ENCODE measurements around the gene GALNT17. TPM values are rescaled to one million over a fixed set of nuclear protein-coding genes. Genes with fewer than 3 reads are reported as not detected.

GALNT17 gene
- total and polyA plus RNA-seq, 4 donors, result 1.3 to 22.4 (median 4.0) TPM

DNA sequence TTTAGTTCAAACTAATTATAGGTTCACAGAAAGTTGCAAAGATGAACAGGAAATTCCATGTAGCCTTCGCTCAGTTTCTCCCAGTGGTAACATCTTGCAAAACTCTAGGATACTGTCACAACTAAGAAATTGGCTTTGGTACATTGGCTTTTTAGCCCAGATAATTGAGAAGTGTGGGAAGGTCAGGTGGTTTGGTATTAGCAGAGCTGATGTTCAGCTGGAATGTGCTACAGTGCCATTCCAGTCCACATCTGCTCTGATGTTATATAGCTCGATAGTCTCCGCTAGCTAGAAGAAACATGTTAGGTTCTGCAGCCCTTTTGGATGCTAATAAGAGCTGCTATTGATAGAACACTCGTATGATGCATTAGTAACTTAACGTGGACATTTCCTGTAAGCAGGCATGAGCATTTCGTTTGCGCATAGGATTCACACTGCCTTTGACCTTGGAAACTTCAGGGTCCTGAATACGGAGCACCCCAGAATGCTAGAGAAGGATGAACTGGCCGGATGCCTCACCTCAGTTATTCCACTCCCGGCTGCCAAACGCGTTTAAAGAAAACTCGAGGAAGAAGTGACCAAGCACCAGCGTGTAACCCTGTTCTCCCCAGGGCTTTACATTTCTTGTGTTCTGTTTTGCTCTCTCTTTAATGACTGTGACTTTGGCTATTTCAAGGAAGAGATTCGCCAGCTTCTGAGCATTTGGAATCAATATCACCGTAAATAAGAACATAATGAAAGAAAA, 271.4 kb downstream of the GALNT17 start:
- intact Hi-C loops (cut with DNase I), result no loop called here
- Histone ChIP-seq H3K36me3 (ENCODE audit: control insufficient read depth in 1 of 2, insufficient read depth in 2 of 2, low read length in 1 of 2) (no peaks in the 10 kb centered on the region), H3K4me1 (ENCODE audit: control insufficient read depth in 1 of 2, insufficient read depth in 2 of 2, low read length in 2 of 2) (peaks cover 0 to 2% of the 10 kb centered on the region in 2 donors), H3K27ac (ENCODE audit: low read depth in 1 of 2, low read length in 2 of 2) (no peak overlapping the region), H3K4me3 (ENCODE audit: low read length in 2 of 2) (peak overlapping the region in 1 of 2 donors; percentile 39), H3K9me3 (ENCODE audit: control insufficient read depth, low read length) (no peaks in the 10 kb centered on the region), H3K27me3 (ENCODE audit: control insufficient read depth in 1 of 2, insufficient read depth in 2 of 2, low read length in 1 of 2) (no peaks in the 10 kb centered on the region)
- DNase-seq, result no peak
- ATAC-seq (ENCODE audit: low FRiP score), result no peak
- WGBS, 2 donors, result 14 to 22% methylated on average over 16 of the region's 16 CpGs

- H3K27ac ChIP-seq (ENCODE audit: low read depth in 1 of 2, low read length in 2 of 2), result no peak overlapping the region
- DNase-seq, result no peak
- H3K9me3 ChIP-seq (ENCODE audit: control insufficient read depth, low read length), result peaks cover 2% of the 10 kb centered on the region
- no peaks in the 10 kb centered on the region for H3K36me3 ChIP-seq (ENCODE audit: control insufficient read depth in 1 of 2, insufficient read depth in 2 of 2, low read length in 1 of 2)
- no peaks in the 10 kb centered on the region for H3K27me3 ChIP-seq (ENCODE audit: control insufficient read depth in 1 of 2, insufficient read depth in 2 of 2, low read length in 1 of 2)
- no peak overlapping the region for H3K4me3 ChIP-seq (ENCODE audit: low read length in 2 of 2)
- intact Hi-C loops (cut with DNase I), result no loop called here
- ATAC-seq (ENCODE audit: low FRiP score), result peak; percentile 26
- 97 to 100% methylated on average over 2 of the region's 2 CpGs for WGBS, 2 donors
- peaks cover 0 to 2% of the 10 kb centered on the region in 2 donors for H3K4me1 ChIP-seq (ENCODE audit: control insufficient read depth in 1 of 2, insufficient read depth in 2 of 2, low read length in 2 of 2)
These were observed 272.9 kb downstream of the GALNT17 start for GRCh38 chr7:71404726-71405345.

GRCh38 chr7:71408271-71408670, 276.3 kb downstream of the GALNT17 start:
- no peak for ATAC-seq (ENCODE audit: low FRiP score)
- DNase-seq, result no peak
- intact Hi-C loops (cut with DNase I), result no loop called here
- 83 to 87% methylated on average over 6 of the region's 6 CpGs for WGBS, 2 donors
- peaks cover 2% of the 10 kb centered on the region for H3K9me3 ChIP-seq (ENCODE audit: control insufficient read depth, low read length)
- H3K27ac ChIP-seq (ENCODE audit: low read depth in 1 of 2, low read length in 2 of 2), result no peak overlapping the region
- H3K4me3 ChIP-seq (ENCODE audit: low read length in 2 of 2), result no peak overlapping the region
- no peaks in the 10 kb centered on the region for H3K36me3 ChIP-seq (ENCODE audit: control insufficient read depth in 1 of 2, insufficient read depth in 2 of 2, low read length in 1 of 2)
- H3K27me3 ChIP-seq (ENCODE audit: control insufficient read depth in 1 of 2, insufficient read depth in 2 of 2, low read length in 1 of 2), result no peaks in the 10 kb centered on the region
- peaks cover 0 to 2% of the 10 kb centered on the region in 2 donors for H3K4me1 ChIP-seq (ENCODE audit: control insufficient read depth in 1 of 2, insufficient read depth in 2 of 2, low read length in 2 of 2)

DNA sequence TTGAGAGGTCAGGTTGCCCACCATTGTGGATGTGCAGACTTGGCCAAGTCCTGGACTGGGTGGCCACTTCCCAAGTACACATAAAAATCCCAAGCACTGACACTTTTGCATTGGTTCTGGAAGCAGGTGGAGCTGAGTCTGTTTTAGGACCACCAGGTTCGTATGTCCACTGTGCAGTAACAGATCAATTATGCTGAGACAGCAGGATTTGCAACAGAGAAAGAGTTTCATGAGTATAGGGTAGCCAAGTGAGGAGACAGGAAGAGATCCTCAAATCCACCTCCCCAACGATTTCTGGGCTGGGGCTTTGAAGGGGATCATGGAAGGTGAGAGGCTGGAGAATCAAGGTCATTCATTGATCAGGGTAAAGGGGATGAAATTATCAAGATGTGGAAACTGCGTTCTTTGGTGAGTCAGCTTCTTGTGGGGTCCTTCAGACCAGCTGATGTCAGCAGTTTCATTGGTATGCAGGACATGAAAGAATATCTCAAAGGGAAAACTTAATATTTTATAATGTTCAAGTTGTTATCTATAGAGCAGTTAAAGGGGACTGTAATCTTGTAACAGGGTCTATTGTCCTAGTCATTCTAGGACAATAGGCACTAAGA, 277.7 kb downstream of the GALNT17 start:
- no peak for ATAC-seq (ENCODE audit: low FRiP score)
- Histone ChIP-seq H3K4me1 (ENCODE audit: control insufficient read depth in 1 of 2, insufficient read depth in 2 of 2, low read length in 2 of 2) (peaks cover 0 to 2% of the 10 kb centered on the region in 2 donors), H3K9me3 (ENCODE audit: control insufficient read depth, low read length) (peaks cover 2% of the 10 kb centered on the region), H3K27me3 (ENCODE audit: control insufficient read depth in 1 of 2, insufficient read depth in 2 of 2, low read length in 1 of 2) (no peaks in the 10 kb centered on the region), H3K4me3 (ENCODE audit: low read length in 2 of 2) (no peak overlapping the region), H3K36me3 (ENCODE audit: control insufficient read depth in 1 of 2, insufficient read depth in 2 of 2, low read length in 1 of 2) (no peaks in the 10 kb centered on the region), H3K27ac (ENCODE audit: low read depth in 1 of 2, low read length in 2 of 2) (no peak overlapping the region)
- no peak for DNase-seq
- intact Hi-C loops (cut with DNase I), result no loop called here
- 79 to 88% methylated on average over 3 of the region's 3 CpGs for WGBS, 2 donors

DNA sequence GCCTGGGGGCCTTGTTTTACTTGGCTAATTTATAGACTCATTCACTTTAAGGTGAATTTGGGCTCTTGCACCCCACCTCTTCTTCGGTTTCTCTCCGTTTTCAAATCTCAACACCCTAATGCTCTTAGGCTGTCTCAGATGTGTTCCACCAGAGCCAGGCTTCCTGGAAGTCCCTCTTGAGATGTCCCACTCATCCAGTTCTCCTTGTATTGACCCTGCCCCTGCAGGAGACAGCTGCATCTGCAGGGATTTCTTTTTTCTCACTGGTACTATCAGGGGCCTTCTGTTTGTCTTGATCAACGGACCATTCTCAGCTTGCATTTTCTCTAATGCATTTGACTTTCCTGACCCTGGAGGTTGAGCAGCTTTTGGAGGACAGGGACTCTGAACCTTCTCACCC, 279.5 kb downstream of the GALNT17 start:
- Histone ChIP-seq H3K27me3 (ENCODE audit: control insufficient read depth in 1 of 2, insufficient read depth in 2 of 2, low read length in 1 of 2) (no peaks in the 10 kb centered on the region), H3K27ac (ENCODE audit: low read depth in 1 of 2, low read length in 2 of 2) (no peak overlapping the region), H3K36me3 (ENCODE audit: control insufficient read depth in 1 of 2, insufficient read depth in 2 of 2, low read length in 1 of 2) (no peaks in the 10 kb centered on the region), H3K4me1 (ENCODE audit: control insufficient read depth in 1 of 2, insufficient read depth in 2 of 2, low read length in 2 of 2) (no peaks in the 10 kb centered on the region), H3K4me3 (ENCODE audit: low read length in 2 of 2) (no peak overlapping the region), H3K9me3 (ENCODE audit: control insufficient read depth, low read length) (peaks cover 2% of the 10 kb centered on the region)
- ATAC-seq (ENCODE audit: low FRiP score) (no peak), DNase-seq (no peak)
- intact Hi-C loops (cut with DNase I), result no loop called here
- 91 to 98% methylated on average over 3 of the region's 3 CpGs for WGBS, 2 donors

DNA sequence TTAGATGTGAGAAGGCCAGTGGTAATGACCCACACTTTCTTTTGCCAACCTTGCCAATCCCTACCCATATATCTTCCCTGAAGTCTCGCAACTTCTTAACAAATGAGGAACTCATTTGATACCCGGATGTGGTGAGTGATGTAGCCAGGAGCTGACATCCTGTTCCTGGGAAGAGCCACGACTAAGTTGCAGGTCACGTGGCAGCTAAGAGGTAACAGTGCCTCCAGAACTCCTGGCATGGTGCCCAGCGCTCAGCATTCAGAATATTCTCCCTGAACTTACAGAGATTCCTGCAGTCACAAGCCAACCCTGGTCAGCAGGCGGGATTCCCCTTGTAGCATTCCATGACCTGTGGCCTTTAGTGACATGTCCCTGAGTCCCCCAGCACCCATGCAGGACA, 282.5 kb downstream of the GALNT17 start:
- no peaks in the 10 kb centered on the region for H3K27me3 ChIP-seq (ENCODE audit: control insufficient read depth in 1 of 2, insufficient read depth in 2 of 2, low read length in 1 of 2)
- no peak for ATAC-seq (ENCODE audit: low FRiP score)
- 78 to 83% methylated on average over 6 of the region's 6 CpGs for WGBS, 2 donors

DNA sequence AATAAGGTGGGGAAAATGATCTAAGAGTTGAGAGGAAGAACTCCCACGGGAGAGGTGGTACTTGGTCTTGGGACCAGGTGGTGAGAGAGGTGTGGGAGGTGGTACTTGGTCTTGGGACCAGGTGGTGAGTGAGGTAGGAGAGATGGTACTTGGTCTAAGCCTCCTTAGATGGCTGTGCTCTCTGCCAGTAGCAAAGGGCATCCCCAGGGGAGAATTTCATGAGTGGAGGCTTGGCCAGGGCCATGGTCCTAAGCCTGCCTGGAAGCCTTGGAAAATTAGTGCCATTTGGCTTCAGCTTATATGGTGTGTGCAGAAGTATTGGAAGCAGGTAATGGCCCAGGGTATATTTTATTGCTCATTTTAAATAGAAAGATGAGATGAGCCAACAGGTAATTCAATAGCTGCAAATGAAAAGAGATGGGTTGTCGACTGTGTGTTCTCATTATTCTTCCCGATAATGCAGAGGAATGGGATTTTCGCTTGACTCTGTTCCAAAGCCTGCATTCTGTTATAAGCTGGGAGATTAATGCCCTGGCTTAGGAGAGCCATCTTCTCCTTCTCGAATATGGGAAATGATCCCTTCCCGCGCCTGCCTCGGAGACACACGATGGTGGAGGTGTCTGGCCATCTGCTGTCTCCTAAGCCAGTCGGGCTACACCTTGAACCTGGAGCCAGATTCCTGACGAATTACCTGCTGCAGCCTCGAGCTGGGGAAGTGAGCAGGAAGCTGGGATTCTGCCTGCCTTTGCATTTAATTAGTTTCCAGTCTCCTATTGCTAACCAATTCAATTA, 287.8 kb downstream of the GALNT17 start:
- no peak for DNase-seq
- intact Hi-C loops (cut with DNase I), result no loop called here
- WGBS, 2 donors, result 84 to 88% methylated on average over 12 of the region's 12 CpGs
- ATAC-seq (ENCODE audit: low FRiP score), result no peak
- Histone ChIP-seq H3K9me3 (ENCODE audit: control insufficient read depth, low read length) (peaks cover 2% of the 10 kb centered on the region), H3K4me3 (ENCODE audit: low read length in 2 of 2) (no peak overlapping the region), H3K4me1 (ENCODE audit: control insufficient read depth in 1 of 2, insufficient read depth in 2 of 2, low read length in 2 of 2) (no peaks in the 10 kb centered on the region), H3K27ac (ENCODE audit: low read depth in 1 of 2, low read length in 2 of 2) (no peak overlapping the region), H3K36me3 (ENCODE audit: control insufficient read depth in 1 of 2, insufficient read depth in 2 of 2, low read length in 1 of 2) (peaks cover 3 to 6% of the 10 kb centered on the region in 2 donors), H3K27me3 (ENCODE audit: control insufficient read depth in 1 of 2, insufficient read depth in 2 of 2, low read length in 1 of 2) (no peaks in the 10 kb centered on the region)

More for the DNA sequence above, 282.5 kb downstream of the GALNT17 start:
- H3K36me3 ChIP-seq (ENCODE audit: control insufficient read depth in 1 of 2, insufficient read depth in 2 of 2, low read length in 1 of 2), result peaks cover 3 to 4% of the 10 kb centered on the region in 2 donors
- no peak overlapping the region for H3K27ac ChIP-seq (ENCODE audit: low read depth in 1 of 2, low read length in 2 of 2)
- no peak overlapping the region for H3K4me3 ChIP-seq (ENCODE audit: low read length in 2 of 2)
- DNase-seq, result no peak
- no peaks in the 10 kb centered on the region for H3K4me1 ChIP-seq (ENCODE audit: control insufficient read depth in 1 of 2, insufficient read depth in 2 of 2, low read length in 2 of 2)
- intact Hi-C loops (cut with DNase I), result no loop called here
- no peaks in the 10 kb centered on the region for H3K9me3 ChIP-seq (ENCODE audit: control insufficient read depth, low read length)

GRCh38 chr7:71422104-71422503, 290.2 kb downstream of the GALNT17 start:
- intact Hi-C loops (cut with DNase I), result no loop called here
- no peak for ATAC-seq (ENCODE audit: low FRiP score)
- Histone ChIP-seq H3K4me3 (ENCODE audit: low read length in 2 of 2) (no peak overlapping the region), H3K36me3 (ENCODE audit: control insufficient read depth in 1 of 2, insufficient read depth in 2 of 2, low read length in 1 of 2) (peaks cover 0 to 6% of the 10 kb centered on the region in 2 donors), H3K9me3 (ENCODE audit: control insufficient read depth, low read length) (peaks cover 2% of the 10 kb centered on the region), H3K27ac (ENCODE audit: low read depth in 1 of 2, low read length in 2 of 2) (no peak overlapping the region), H3K27me3 (ENCODE audit: control insufficient read depth in 1 of 2, insufficient read depth in 2 of 2, low read length in 1 of 2) (no peaks in the 10 kb centered on the region), H3K4me1 (ENCODE audit: control insufficient read depth in 1 of 2, insufficient read depth in 2 of 2, low read length in 2 of 2) (no peaks in the 10 kb centered on the region)
- no peak for DNase-seq
- 95% methylated on average over 2 of the region's 2 CpGs for WGBS, 2 donors
